HG03469 (cell line): Measurements from ENCODE around the gene MYO15B.

Source experiments
- ATAC-seq: cut with Tn5 transposase; IDR thresholded peaks from one replicate; pipeline ENCODE4 v1.9.1; 2021; ENCODE audit warnings: mild to moderate bottlenecking, moderate library complexity, moderate number of reproducible peaks; ENCODE audit not compliant: unreplicated experiment

Gene MYO15B

GRCh38 chr17:75587675-75588595 is at the start of gene MYO15B:
Gene MYO15B (plus strand): TSS chr17:75587800. CDS start chr17:75588058, 258 bp downstream.
- no peak for ATAC-seq

GRCh38 chr17:75539967-75540729 is 47.5 kb upstream of the MYO15B start:
- no peak for ATAC-seq

GRCh38 chr17:75540923-75541503 is 46.6 kb upstream of the MYO15B start:
- ATAC-seq: no peak

- ATAC-seq: no peak
Observed at GRCh38 chr17:75542229-75542628, 45.4 kb upstream of the MYO15B start.

- ATAC-seq: no peak
Observed at GRCh38 chr17:75542728-75543336, 44.8 kb upstream of the MYO15B start.

GRCh38 chr17:75544250-75544649 is 43.4 kb upstream of the MYO15B start:
- no peak for ATAC-seq

GRCh38 chr17:75546181-75546580 is 41.4 kb upstream of the MYO15B start:
- no peak for ATAC-seq

- no peak for ATAC-seq
Observed at GRCh38 chr17:75547091-75547490, 40.5 kb upstream of the MYO15B start.

GRCh38 chr17:75548813-75549212 is 38.8 kb upstream of the MYO15B start:
- no peak for ATAC-seq

- no peak for ATAC-seq
Observed at GRCh38 chr17:75549246-75550138, 38.1 kb upstream of the MYO15B start.

- ATAC-seq: no peak
Observed at GRCh38 chr17:75550139-75550465, 37.5 kb upstream of the MYO15B start.

- no peak for ATAC-seq
Observed at GRCh38 chr17:75551266-75551665, 36.3 kb upstream of the MYO15B start.

- ATAC-seq: no peak
Observed at GRCh38 chr17:75552425-75553294, 34.9 kb upstream of the MYO15B start.

- ATAC-seq: no peak
Observed at GRCh38 chr17:75553295-75554110, 34.1 kb upstream of the MYO15B start.

GRCh38 chr17:75555679-75556153 is 31.9 kb upstream of the MYO15B start:
- ATAC-seq: no peak

- ATAC-seq: no peak
Observed at GRCh38 chr17:75557075-75557851, 30.3 kb upstream of the MYO15B start.

- no peak for ATAC-seq
Observed at GRCh38 chr17:75557852-75558665, 29.5 kb upstream of the MYO15B start.
